GM19023 (cell line): Measurements from ENCODE around the gene ZMIZ2.
"Not testable (repeated sequence)": the region's sequence is repeated elsewhere in the genome, so short reads cannot be mapped to it uniquely, and the experiment has no call there.

Source experiments
- ATAC-seq: cut with Tn5 transposase; IDR thresholded peaks from one replicate; pipeline ENCODE4 v1.9.1; 2021; ENCODE audit warnings: mild to moderate bottlenecking, moderate library complexity; ENCODE audit not compliant: unreplicated experiment

ZMIZ2 gene

DNA sequence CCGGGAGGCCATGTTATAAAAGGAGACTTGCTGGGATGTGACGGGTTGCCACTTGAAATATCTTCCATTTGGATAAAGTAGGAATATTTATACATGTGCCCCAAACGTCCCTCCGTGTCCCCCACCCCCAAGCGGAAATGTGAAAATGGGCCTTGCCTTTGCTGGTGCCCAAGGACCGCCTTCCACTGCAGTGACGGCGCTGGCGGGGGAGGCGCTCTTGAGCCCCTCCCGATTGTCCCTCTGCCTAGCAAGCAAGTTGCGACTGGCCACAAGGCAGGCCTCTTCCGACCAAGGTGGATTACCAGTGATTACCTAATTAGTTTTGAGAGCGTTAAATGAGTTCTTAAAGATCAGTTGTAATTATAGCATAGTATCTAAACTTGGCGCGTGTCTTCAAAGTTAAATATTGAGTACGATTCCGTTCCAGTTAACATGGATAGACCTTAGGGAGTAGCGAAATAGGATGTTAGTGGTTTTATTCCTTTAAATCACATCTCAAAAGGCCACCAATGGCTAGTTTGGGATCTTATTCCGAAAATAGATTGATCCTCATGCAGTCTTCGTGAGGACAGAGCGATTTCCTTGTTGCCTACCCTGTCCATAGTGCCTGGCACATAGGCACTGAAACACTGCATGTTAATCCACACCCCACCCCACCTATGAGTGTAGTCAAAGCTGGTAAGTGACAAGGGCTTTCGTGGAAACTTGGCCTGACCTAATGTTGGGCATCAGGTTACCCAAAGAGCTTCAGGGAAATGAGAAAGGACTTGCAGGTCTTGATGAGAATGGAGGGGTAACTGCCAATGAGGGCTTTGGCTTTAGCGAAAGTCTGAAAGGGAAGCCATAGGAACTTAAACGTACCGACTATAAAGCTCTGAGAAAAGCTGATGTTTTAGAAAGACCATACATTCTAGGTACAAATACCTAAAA is 48.9 kb downstream of the ZMIZ2 start:
- peak; percentile 42 for ATAC-seq

DNA sequence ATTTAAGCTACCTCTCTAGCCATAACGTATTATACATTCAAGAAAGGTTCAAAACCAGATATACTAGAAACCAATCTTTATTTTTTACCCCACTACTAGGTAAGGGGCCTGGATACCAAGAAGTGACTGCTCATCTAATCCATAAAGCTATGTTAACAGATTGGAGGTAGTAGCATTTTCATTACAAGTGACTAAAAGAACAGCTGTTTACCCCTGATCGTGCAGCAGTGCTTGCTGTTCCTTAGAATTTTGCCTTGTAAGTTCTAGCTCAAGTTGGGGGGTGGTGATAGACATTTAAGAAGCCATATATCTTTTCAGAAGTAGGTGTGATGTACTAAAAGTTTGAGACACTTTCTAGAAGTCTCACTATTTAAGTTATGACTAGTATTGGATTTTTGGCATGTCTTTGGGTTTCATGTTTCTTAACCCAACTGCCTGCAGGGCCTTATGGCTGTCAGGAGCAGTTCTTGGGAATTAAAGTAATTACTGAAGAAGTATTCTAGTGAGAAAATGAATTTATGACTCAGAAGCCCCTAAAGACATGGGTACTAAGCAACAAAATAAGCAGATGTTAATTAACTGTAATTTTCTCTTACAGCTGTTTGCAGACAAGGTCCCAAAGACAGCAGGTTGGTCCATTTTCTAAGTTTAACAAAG is 50.1 kb downstream of the ZMIZ2 start:
- no peak for ATAC-seq

- ATAC-seq, result no peak
These were observed 51.3 kb downstream of the ZMIZ2 start for GRCh38 chr7:44799939-44800338.

DNA sequence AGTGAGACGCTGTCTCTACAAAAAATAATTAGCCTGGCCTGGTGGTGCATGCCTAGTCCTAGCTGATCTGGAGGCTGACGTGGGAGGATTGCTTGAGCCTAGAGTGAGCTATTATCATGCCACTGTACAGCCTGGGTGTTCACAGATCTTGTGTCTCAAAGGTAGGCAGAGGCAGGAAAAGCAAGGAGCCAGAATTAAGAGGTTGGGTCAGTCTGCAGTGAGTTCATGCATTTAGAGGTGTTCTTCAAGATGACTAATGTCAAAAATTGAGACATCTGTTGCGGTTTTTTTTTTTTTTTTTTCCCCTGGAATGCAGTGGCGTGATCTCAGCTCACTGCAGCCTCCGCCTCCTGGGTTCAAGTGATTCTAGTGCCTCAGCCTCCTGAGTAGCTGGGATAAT is 53.2 kb downstream of the ZMIZ2 start:
- ATAC-seq, result no peak

GRCh38 chr7:44802418-44803025 is 53.9 kb downstream of the ZMIZ2 start:
- no peak for ATAC-seq

DNA sequence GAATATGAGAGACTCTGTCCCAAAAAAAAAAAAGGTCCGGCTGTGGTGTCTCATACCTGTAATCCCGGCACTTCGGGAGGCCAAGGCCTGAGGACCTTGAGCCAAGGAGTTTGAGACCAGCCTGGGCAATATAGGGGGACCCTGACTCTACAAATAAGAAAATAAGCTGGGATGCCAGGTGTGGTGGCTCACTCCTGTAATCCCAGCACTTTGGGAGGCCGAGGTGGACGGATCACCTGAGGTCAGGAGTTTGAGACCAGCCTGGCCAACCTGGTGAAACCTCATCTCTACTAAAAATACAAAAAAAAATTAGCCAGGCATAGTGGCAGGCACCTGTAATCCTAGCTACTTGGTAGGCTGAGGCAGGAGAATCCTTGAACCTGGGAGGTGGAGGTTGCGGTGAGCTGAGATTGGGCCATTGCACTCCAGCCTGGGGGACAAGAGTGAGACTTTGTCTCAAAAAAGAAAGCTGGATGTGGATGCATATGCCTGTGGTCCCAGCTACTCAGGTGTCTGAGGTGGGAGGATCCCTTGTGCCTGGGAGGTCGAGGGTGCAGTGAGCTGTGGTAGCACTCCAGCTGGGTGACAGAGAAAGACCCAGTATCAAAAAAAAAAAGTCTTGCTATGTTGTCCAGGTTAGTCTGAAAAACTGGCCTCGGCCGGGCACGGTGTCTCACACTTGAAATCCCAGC is 55.3 kb downstream of the ZMIZ2 start:
- ATAC-seq, result not testable (repeated sequence)

DNA sequence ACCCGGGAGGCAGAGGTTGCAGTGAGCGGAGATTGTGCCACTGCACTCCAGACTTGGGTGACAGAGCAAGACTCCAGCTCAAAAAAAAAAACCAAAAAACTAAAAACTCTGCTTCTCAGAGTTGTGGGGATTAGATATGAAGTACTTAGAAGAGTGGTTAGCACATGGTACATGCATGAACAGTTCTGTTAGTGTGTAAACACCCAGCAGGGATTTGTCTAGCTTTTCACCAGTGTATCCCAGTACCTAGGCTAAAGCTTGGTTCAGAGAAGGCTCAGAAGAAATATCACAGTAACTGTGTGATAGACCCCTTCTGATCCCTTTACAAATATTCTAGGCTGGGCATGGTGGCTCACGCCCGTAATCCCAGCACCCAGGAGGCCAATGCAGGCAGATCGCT is 57.3 kb downstream of the ZMIZ2 start:
- ATAC-seq, result no peak

DNA sequence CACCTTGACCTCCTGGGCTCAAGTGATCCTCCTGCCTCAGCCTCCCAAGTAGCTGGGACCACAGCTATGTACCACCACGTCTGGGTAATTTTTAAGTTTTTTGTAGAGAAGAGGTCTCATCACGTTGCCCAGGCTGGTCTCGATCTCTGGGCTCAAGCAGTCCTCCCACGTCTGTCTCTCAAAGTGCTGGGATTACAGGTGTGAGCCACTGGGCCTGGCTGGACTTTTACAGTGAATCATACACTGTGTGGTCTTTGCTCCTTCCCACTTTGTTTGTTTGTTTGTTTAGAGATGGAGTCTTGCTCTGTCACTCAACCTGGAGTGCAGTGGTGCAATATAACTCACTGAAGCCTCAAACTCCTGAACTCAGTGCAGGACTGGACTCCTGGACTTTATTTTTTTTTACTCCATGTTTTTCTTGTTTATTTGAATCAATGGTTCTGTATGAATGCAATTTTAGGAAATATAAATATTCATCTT is 60.3 kb downstream of the ZMIZ2 start:
- ATAC-seq, result no peak

DNA sequence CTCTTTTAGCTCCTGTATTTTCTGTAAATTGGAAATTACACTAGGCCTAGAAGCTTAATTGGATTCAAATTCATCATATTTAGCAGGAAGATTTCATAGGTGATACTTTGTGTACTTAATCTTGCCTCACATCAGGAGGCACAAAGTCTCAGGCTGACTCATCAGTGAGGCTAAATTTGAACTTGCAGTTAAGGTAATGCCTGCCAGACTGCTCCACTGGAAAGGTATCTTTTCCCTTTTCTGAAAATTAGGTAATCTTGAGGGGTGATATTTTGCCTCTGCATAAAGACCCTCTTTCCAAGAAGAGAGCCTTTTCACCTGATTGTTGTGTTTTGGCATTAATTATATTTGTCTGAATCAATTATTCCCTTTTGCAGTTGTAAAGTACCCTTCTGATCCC is 62.4 kb downstream of the ZMIZ2 start:
- ATAC-seq, result no peak

DNA sequence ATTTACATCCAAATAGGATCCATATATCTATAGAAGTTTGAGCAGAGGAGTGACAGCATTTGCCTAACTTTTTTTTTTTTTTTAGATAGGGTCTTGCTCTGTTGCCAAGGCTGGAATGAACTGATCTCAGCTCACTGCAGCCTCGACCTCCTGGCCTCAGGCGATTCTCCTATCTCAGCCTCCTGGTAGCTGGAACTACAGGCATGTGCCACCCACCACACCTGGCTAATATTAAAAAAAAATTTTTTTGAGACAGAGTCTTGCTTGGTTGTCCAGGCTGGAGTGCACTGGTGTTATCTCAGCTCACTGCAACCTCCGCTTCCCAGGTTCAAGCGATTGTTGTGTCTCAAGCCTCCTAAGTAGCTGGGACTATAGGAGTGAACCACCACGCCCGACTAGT is 62.9 kb downstream of the ZMIZ2 start:
- no peak for ATAC-seq

DNA sequence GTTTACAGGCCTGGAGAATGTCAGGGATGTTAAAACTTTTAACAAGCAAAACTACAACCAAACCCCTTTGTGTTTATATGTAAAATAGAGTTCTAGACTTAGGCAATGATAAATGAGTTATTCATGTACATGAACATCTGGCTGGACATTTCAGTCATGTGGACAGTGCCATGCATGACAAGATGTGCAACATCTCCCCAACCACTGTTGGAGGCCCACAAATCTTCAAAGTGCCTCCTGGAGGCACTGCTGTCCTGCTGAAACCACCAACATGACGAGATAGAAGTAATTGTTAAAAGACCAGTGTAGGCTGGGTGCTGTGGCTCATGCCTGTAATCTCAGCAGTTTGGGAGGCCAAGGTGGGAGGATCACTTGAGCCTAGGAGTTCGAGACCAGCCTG is 66.3 kb downstream of the ZMIZ2 start:
- ATAC-seq, result no peak

GRCh38 chr7:44819292-44819691 is 70.6 kb downstream of the ZMIZ2 start:
- ATAC-seq, result no peak
